HepG2 (cell line): ENCODE data around the gene CLASP1. TPM values are rescaled to one million over a fixed set of nuclear protein-coding genes. Genes with fewer than 3 reads are reported as not detected.

Experiments used
- ATAC-seq: fragments of 200-7000 bp; cut with Tn5 transposase; 3 replicates; pipeline ENCODE4 v1.9.1; 2020; ENCODE audit warnings: mild to moderate bottlenecking, moderate library complexity
- BruUV-seq: library from RNA; stranded (reverse); fragments of 400-500 nt; replicated peaks from 2 replicates; lab custom pipeline; 2021; lab: Mats Ljungman, UMichigan
- CTCF ChIA-PET: fragments of 300-600 bp; formaldehyde crosslinking; extraction: SDS; loops from one replicate; lab custom pipeline; 2021; ENCODE audit warnings: low total read pairs, inconsistent platforms, low intra/inter-chr PET ratio; lab: Yijun Ruan, JAX
- POLR2A ChIA-PET: fragments of 350-600 bp; sonication (Branson Sonifier 250); formaldehyde crosslinking; loops from one replicate; lab custom pipeline; 2020; ENCODE audit warnings: antibody characterized with exemption, inconsistent platforms; lab: Yijun Ruan, JAX
- DNase-seq: peaks from one replicate; pipeline ENCODE4 v3.0.0-alpha.2; 2015; ENCODE audit warnings: low spot score
- FAIRE-seq: peaks from 3 replicates; lab custom pipeline; 2011; peaks lifted over from hg19 to GRCh38; lab: Jason Lieb, UNC
- H2AFZ ChIP-seq: one replicate; pipeline ENCODE4 v1.6.1; 2011; ENCODE audit warnings: low read length, inconsistent platforms
- H3K27ac ChIP-seq: fragments of 300-600 bp; 3 replicates; pipeline ENCODE4 v1.8.0; 2011; ENCODE audit warnings: mixed run types, mild to moderate bottlenecking, mixed read lengths, low read length, inconsistent platforms; ENCODE audit not compliant: insufficient read depth; ENCODE audit errors: extremely low read length
- H3K27me3 ChIP-seq, 2 experiments: fragments of 200-600 bp in 1 of 2; 2 replicates in 1 of 2; 3 replicates in 1 of 2; pipeline versions ENCODE4 v1.6.0 to v1.8.0; 2011; ENCODE audit warnings: low read length in 2 of 2, mild to moderate bottlenecking in 2 of 2, moderate library complexity in 2 of 2, inconsistent platforms in 1 of 2; ENCODE audit not compliant: insufficient read depth in 2 of 2, control insufficient read depth in 1 of 2
- H3K36me3 ChIP-seq, 2 experiments: fragments of 200-600 bp in 1 of 2; replicated peaks in 1 of 2; 2 replicates in 1 of 2; 3 replicates in 1 of 2; pipeline versions ENCODE4 v1.5.1 to v1.8.0; 2011; ENCODE audit warnings: low read length in 2 of 2, inconsistent platforms in 1 of 2; ENCODE audit not compliant: insufficient read depth in 2 of 2, control insufficient read depth in 1 of 2
- H3K4me1 ChIP-seq: 2 replicates; pipeline ENCODE4 v1.5.1; 2012; ENCODE audit warnings: low read length, inconsistent platforms; ENCODE audit not compliant: insufficient read depth
- H3K4me2 ChIP-seq: 2 replicates; pipeline ENCODE4 v1.6.0; 2011; ENCODE audit warnings: low read depth, low read length, inconsistent platforms
- H3K4me3 ChIP-seq, 3 experiments: fragments of 200-600 bp in 1 of 3; sonication (generic), shearing (Covaris generic) in 1 of 3; replicated peaks in 1 of 3; 2 replicates each; pipeline ENCODE4 v1.5.1; 2011 to 2016; ENCODE audit warnings: low read length in 3 of 3, inconsistent platforms in 2 of 3, low read depth in 2 of 3, mild to moderate bottlenecking in 2 of 3, control low read depth in 1 of 3, mixed read lengths in 1 of 3; ENCODE audit not compliant: insufficient read depth in 1 of 3
- H3K79me2 ChIP-seq: one replicate; pipeline ENCODE4 v1.6.1; 2011; ENCODE audit warnings: low read length, inconsistent platforms; ENCODE audit not compliant: insufficient read depth
- H3K9ac ChIP-seq: 2 replicates; pipeline ENCODE4 v1.6.0; 2011; ENCODE audit warnings: mild to moderate bottlenecking, low read depth, low read length, inconsistent platforms; ENCODE audit not compliant: insufficient read depth
- H3K9me3 ChIP-seq: 2 replicates; pipeline ENCODE4 v1.5.1; 2012; ENCODE audit warnings: mild to moderate bottlenecking, low read length
- H4K20me1 ChIP-seq: 2 replicates; pipeline ENCODE4 v1.6.0; 2011; ENCODE audit warnings: inconsistent platforms, mild to moderate bottlenecking, low read length, moderate library complexity; ENCODE audit not compliant: insufficient read depth
- ATM ChIP-seq: fragments of 450-650 bp; IDR thresholded peaks from 2 replicates; pipeline ENCODE4 v1.7.1; 2017; ENCODE audit warnings: mild to moderate bottlenecking, borderline replicate concordance
- BCL3 ChIP-seq: sonication (generic); formaldehyde crosslinking; IDR thresholded peaks from 2 replicates; pipeline ENCODE4 v1.5.1; 2020; ENCODE audit warnings: mild to moderate bottlenecking, missing genetic modification reagents, moderate library complexity
- HNF4A ChIP-seq: sonication (generic); formaldehyde crosslinking; IDR thresholded peaks from 2 replicates; pipeline ENCODE4 v1.4.0; 2020; ENCODE audit warnings: missing genetic modification reagents
- MAF1 ChIP-seq: sonication (generic); formaldehyde crosslinking; IDR thresholded peaks from 2 replicates; pipeline ENCODE4 v1.5.0; 2020; ENCODE audit warnings: missing genetic modification reagents, borderline replicate concordance
- ZBTB40 ChIP-seq, 2 experiments: fragments of 450-650 bp in 1 of 2; sonication (generic) in 1 of 2; formaldehyde crosslinking in 1 of 2; IDR thresholded peaks; 2 replicates each; pipeline versions ENCODE4 v1.6.1 to v1.8.0; 2016 to 2022; ENCODE audit warnings: antibody characterized with exemption in 1 of 2, mild to moderate bottlenecking in 1 of 2, missing genetic modification reagents in 1 of 2
- ZNF274 ChIP-seq: sonication (generic); formaldehyde crosslinking; IDR thresholded peaks from 2 replicates; pipeline ENCODE4 v1.5.1; 2020; ENCODE audit warnings: mild to moderate bottlenecking, missing genetic modification reagents
- WGBS: methylation state at CpG from one replicate; pipeline ENCODE4 v1.1.6; 2017; ENCODE audit warnings: low lambda C conversion rate; 5-methylcytosine and 5-hydroxymethylcytosine counted together
- in situ Hi-C: cut with HindIII; loops from 2 replicates; pipeline ENCODE4 v1.10.0; 2017; ENCODE audit warnings: low pct_unique_long_range_greater_than_20kb; ENCODE audit not compliant: extremely low pct_ligation_motif_present
- intact Hi-C: fragments of 100-400 bp; cut with micrococcal nuclease; formaldehyde crosslinking; loops from one replicate; pipeline ENCODE4 v1.10.0; 2022; ENCODE audit not compliant: unreplicated experiment
- polyA plus RNA-seq, 8 experiments: library from polyadenylated mRNA; depleted of rRNA in 3 of 8; stranded (reverse) in 7 of 8; unstranded in 1 of 8; fragments of >200 nt; fragmentation: Illumina TruSeq in 4 of 8; extraction: Trizol in 4 of 8; gene quantifications; 2 replicates each; pipeline versions ENCODE4 v1.2.1 to v1.2.3, GENCODE V29; 2011 to 2016; ENCODE audit warnings: low read depth in 4 of 8, missing spikeins in 1 of 8, mixed read lengths in 1 of 8; ENCODE audit not compliant: insufficient read depth in 1 of 8
- total RNA-seq, 5 experiments: library from RNA; depleted of rRNA; stranded (reverse); fragments of >200 nt; fragmentation: Illumina TruSeq; extraction: Trizol; gene quantifications; 2 replicates each; pipeline ENCODE4 v1.2.3, GENCODE V29; 2016; ENCODE audit warnings: low read depth in 1 of 5

Gene CLASP1
- total and polyA plus RNA-seq, 2 of the 13 experiments (the other 11 are each of a cell fraction or from before 2014, with no cell fraction given): 11.7 to 47.9 TPM

GRCh38 chr2:121698318-121698930 is 49.2 kb upstream of the CLASP1 start (continued):
- TF ChIP-seq ZBTB40 (IDR thresholded peaks at IDR 0.05): no peak
- TF ChIP-seq ZBTB40 (CRISPR knock-in tag; IDR thresholded peaks at IDR 0.05): no peak

GRCh38 chr2:121697108-121697631 is 47.9 kb upstream of the CLASP1 start:
- 13% methylated on average over 4 of the region's 4 CpGs for WGBS
- H3K27me3 ChIP-seq: no peaks in the 10 kb centered on the region; a peak in 1 of 5 replicates
- peaks cover 44% of the 10 kb centered on the region for H3K4me1 ChIP-seq
- H3K9ac ChIP-seq: no peak overlapping the region
- no peak overlapping the region for H3K4me3 ChIP-seq
- intact Hi-C loops: no loop called here
- ChIA-PET CTCF (no interaction called here), POLR2A (interaction anchor here (1.0 to 5.9 kb wide), 4 partner anchors 9 to 167 kb away, joined by 4 to 34 read pairs (median 6); partner anchors contain the start of genes CLASP1 and RNU4ATAC)
- H4K20me1 ChIP-seq: no peaks in the 10 kb centered on the region
- no peak overlapping the region for H3K27ac ChIP-seq
- no peaks in the 10 kb centered on the region for H3K36me3 ChIP-seq
- peak; percentile 17 for ATAC-seq
- H2AFZ ChIP-seq: no peak overlapping the region
- no peaks in the 10 kb centered on the region for H3K79me2 ChIP-seq
- H3K4me2 ChIP-seq: peak overlapping the region; percentile 18
- TF ChIP-seq MAF1 (CRISPR knock-in tag) (no peak), ZNF274 (0 out of 2 replicates have a peak, but pooled peaks have one; percentile 27), ATM (no peak), HNF4A (CRISPR knock-in tag) (no peak), BCL3 (CRISPR knock-in tag) (0 out of 2 replicates have a peak, but pooled peaks have one; percentile 26)
- TF ChIP-seq, all 625 proteins: peak for 2
- H3K9me3 ChIP-seq: no peaks in the 10 kb centered on the region
- no peak for DNase-seq
- in situ Hi-C loops: no loop called here
- no peak for FAIRE-seq
- BruUV-seq: no TSS peak
